ENCODE data around the gene WDTC1. TPM values are rescaled to one million over a fixed set of nuclear protein-coding genes. Genes with fewer than 3 reads are reported as not detected.
A peak's percentile ranks its signal among the peaks of the same experiment; 100 is the strongest.

WDTC1 gene
- total RNA-seq, 1 experiment from 2014 or later, result 15.7 TPM

GRCh38 chr1:27290581-27290980 is 56.1 kb downstream of the WDTC1 start:
- no peak for TF ChIP-seq CTCF (IDR thresholded peaks at IDR 0.05; ENCODE audit: unreplicated experiment)
- DNase-seq (ENCODE audit: unreplicated experiment), result no peak
- Mint-ChIP-seq H3K9me3 (ENCODE audit: unreplicated experiment) (no peaks in the 10 kb centered on the region), H3K4me1 (ENCODE audit: insufficient read depth, unreplicated experiment) (no peaks in the 10 kb centered on the region), H3K4me3 (ENCODE audit: unreplicated experiment) (no peak overlapping the region), H3K27me3 (ENCODE audit: insufficient read depth, unreplicated experiment) (no peaks in the 10 kb centered on the region), H3K36me3 (ENCODE audit: insufficient read depth, unreplicated experiment) (peaks cover 46% of the 10 kb centered on the region), H3K27ac (ENCODE audit: low read depth, unreplicated experiment) (no peak overlapping the region)
- POLR2A ChIA-PET, result interaction anchor here (0.6 kb wide), 1 partner anchor 53 kb away, joined by 3 read pairs; no protein-coding TSS in a partner anchor
- no TSS peak for BruUV-seq (replicated peaks)
- CTCF ChIA-PET, result interaction anchor here (1.0 to 1.2 kb wide), 3 partner anchors 10 to 246 kb away, joined by 3 to 4 read pairs (median 4); no protein-coding TSS in a partner anchor
- intact Hi-C loops (cut with micrococcal nuclease), result no loop called here

- ChIA-PET POLR2A (no interaction called here), CTCF (interaction anchor here (0.6 kb wide), 2 partner anchors 105 to 245 kb away, joined by 3 read pairs; no protein-coding TSS in a partner anchor)
- H3K27ac Mint-ChIP-seq (ENCODE audit: low read depth, unreplicated experiment), result peak overlapping the region; percentile 16
- TF ChIP-seq CTCF (IDR thresholded peaks at IDR 0.05; ENCODE audit: unreplicated experiment), result no peak
- intact Hi-C loops (cut with micrococcal nuclease), result no loop called here
- no peaks in the 10 kb centered on the region for H3K27me3 Mint-ChIP-seq (ENCODE audit: insufficient read depth, unreplicated experiment)
- H3K36me3 Mint-ChIP-seq (ENCODE audit: insufficient read depth, unreplicated experiment), result peaks cover 42% of the 10 kb centered on the region
- H3K9me3 Mint-ChIP-seq (ENCODE audit: unreplicated experiment), result no peaks in the 10 kb centered on the region
- no peak overlapping the region for H3K4me3 Mint-ChIP-seq (ENCODE audit: unreplicated experiment)
- no peaks in the 10 kb centered on the region for H3K4me1 Mint-ChIP-seq (ENCODE audit: insufficient read depth, unreplicated experiment)
- BruUV-seq (replicated peaks), result no TSS peak
- DNase-seq (ENCODE audit: unreplicated experiment), result no peak
These were observed 57.7 kb downstream of the WDTC1 start for GRCh38 chr1:27292106-27292505.

GRCh38 chr1:27293915-27294314 is 59.5 kb downstream of the WDTC1 start:
- intact Hi-C loops (cut with micrococcal nuclease), result no loop called here
- no peak for DNase-seq (ENCODE audit: unreplicated experiment)
- H3K4me3 Mint-ChIP-seq (ENCODE audit: unreplicated experiment), result no peak overlapping the region
- H3K27ac Mint-ChIP-seq (ENCODE audit: low read depth, unreplicated experiment), result no peak overlapping the region
- H3K36me3 Mint-ChIP-seq (ENCODE audit: insufficient read depth, unreplicated experiment), result peaks cover 35% of the 10 kb centered on the region
- no peaks in the 10 kb centered on the region for H3K27me3 Mint-ChIP-seq (ENCODE audit: insufficient read depth, unreplicated experiment)
- H3K4me1 Mint-ChIP-seq (ENCODE audit: insufficient read depth, unreplicated experiment), result peaks cover under 1% of the 10 kb centered on the region
- BruUV-seq (replicated peaks), result no TSS peak
- CTCF ChIA-PET, result interaction anchor here (0.6 to 13.1 kb wide), 11 partner anchors 9 to 297 kb away, joined by 3 to 225 read pairs (median 5); partner anchors contain the start of genes CD164L2 and GPR3
- TF ChIP-seq CTCF (IDR thresholded peaks at IDR 0.05; ENCODE audit: unreplicated experiment), result no peak
- no peaks in the 10 kb centered on the region for H3K9me3 Mint-ChIP-seq (ENCODE audit: unreplicated experiment)
- POLR2A ChIA-PET, result interaction anchor here (0.6 kb wide), 1 partner anchor 354 kb away, joined by 3 read pairs; no protein-coding TSS in a partner anchor

- H3K4me3 Mint-ChIP-seq (ENCODE audit: unreplicated experiment), result no peak overlapping the region
- H3K27ac Mint-ChIP-seq (ENCODE audit: low read depth, unreplicated experiment), result no peak overlapping the region
- intact Hi-C loops (cut with micrococcal nuclease), result loop anchor here (5.0 kb wide), 3 partner anchors 255 to 365 kb away; no protein-coding TSS in a partner anchor
- peak; percentile 61 for TF ChIP-seq CTCF (IDR thresholded peaks at IDR 0.05; ENCODE audit: unreplicated experiment)
- no TSS peak for BruUV-seq (replicated peaks)
- DNase-seq (ENCODE audit: unreplicated experiment), result peak; percentile 56
- H3K36me3 Mint-ChIP-seq (ENCODE audit: insufficient read depth, unreplicated experiment), result peaks cover 31% of the 10 kb centered on the region
- no peaks in the 10 kb centered on the region for H3K27me3 Mint-ChIP-seq (ENCODE audit: insufficient read depth, unreplicated experiment)
- ChIA-PET POLR2A (interaction anchor here (0.7 to 3.3 kb wide), 5 partner anchors 26 to 143 kb away, joined by 3 to 18 read pairs (median 3); partner anchors contain the start of gene TMEM222), CTCF (interaction anchor here (0.6 to 13.1 kb wide), 43 partner anchors 11 to 422 kb away, joined by 3 to 225 read pairs (median 6); partner anchors contain the start of genes AHDC1, CD164L2, GPR3 and MAP3K6)
- no peaks in the 10 kb centered on the region for H3K9me3 Mint-ChIP-seq (ENCODE audit: unreplicated experiment)
- H3K4me1 Mint-ChIP-seq (ENCODE audit: insufficient read depth, unreplicated experiment), result peaks cover 13% of the 10 kb centered on the region
These were observed 62.4 kb downstream of the WDTC1 start for GRCh38 chr1:27296773-27297291.

Measured in MCF 10A (cell line).